NB4 (cell line): ENCODE measurements around the gene OSBPL8.

Experiments
- POLR2A ChIP-seq: IDR thresholded peaks from 2 replicates; pipeline ENCODE4 v1.6.1; 2011; ENCODE audit warnings: mild to moderate bottlenecking; ENCODE audit not compliant: insufficient read length; ENCODE audit errors: extremely low read depth
- TF ChIP-seq, protein P1 (sequence below): IDR thresholded peaks from one replicate; pipeline ENCODE4 v1.5.1; 2012; ENCODE audit warnings: low read depth, low read length
- TF ChIP-seq, protein P2 (sequence below): IDR thresholded peaks from 2 replicates; pipeline ENCODE4 v1.6.1; 2011; ENCODE audit warnings: low read depth, low read length

DNA sequence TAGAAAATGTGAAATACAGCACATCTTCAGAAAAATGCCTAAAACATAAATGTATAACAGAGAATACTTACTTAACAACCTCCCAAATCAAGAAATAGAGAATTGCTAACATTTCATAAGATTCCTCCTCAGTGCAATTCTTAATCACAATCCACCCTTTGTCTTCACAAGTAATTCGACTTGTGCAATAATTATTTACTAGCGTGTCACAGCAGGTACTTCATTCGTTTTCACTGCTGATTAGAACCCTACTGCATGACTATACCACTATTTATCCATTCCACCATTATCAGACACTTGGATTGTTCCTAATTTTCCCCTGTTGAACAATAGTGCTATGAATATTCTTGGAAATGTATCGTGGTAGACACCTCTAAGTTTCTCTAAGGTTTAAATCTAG is 146.4 kb downstream of the OSBPL8 start:
- TF ChIP-seq POLR2A: no peak
- TF ChIP-seq, protein P1, sequence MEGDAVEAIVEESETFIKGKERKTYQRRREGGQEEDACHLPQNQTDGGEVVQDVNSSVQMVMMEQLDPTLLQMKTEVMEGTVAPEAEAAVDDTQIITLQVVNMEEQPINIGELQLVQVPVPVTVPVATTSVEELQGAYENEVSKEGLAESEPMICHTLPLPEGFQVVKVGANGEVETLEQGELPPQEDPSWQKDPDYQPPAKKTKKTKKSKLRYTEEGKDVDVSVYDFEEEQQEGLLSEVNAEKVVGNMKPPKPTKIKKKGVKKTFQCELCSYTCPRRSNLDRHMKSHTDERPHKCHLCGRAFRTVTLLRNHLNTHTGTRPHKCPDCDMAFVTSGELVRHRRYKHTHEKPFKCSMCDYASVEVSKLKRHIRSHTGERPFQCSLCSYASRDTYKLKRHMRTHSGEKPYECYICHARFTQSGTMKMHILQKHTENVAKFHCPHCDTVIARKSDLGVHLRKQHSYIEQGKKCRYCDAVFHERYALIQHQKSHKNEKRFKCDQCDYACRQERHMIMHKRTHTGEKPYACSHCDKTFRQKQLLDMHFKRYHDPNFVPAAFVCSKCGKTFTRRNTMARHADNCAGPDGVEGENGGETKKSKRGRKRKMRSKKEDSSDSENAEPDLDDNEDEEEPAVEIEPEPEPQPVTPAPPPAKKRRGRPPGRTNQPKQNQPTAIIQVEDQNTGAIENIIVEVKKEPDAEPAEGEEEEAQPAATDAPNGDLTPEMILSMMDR: no peak
- TF ChIP-seq, protein P2, sequence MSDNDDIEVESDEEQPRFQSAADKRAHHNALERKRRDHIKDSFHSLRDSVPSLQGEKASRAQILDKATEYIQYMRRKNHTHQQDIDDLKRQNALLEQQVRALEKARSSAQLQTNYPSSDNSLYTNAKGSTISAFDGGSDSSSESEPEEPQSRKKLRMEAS: no peak
